Measurements from ENCODE around the gene SLC39A6. TPM values are rescaled to one million over a fixed set of nuclear protein-coding genes. Genes with fewer than 3 reads are reported as not detected.
"Not testable (repeated sequence)": the region's sequence is repeated elsewhere in the genome, so short reads cannot be mapped to it uniquely, and the experiment has no call there.

The SLC39A6 gene
- total and polyA plus RNA-seq, 2 donors (not counting 1 experiment from before 2014, with no cell fraction given): 8.9 to 19.5 TPM

DNA sequence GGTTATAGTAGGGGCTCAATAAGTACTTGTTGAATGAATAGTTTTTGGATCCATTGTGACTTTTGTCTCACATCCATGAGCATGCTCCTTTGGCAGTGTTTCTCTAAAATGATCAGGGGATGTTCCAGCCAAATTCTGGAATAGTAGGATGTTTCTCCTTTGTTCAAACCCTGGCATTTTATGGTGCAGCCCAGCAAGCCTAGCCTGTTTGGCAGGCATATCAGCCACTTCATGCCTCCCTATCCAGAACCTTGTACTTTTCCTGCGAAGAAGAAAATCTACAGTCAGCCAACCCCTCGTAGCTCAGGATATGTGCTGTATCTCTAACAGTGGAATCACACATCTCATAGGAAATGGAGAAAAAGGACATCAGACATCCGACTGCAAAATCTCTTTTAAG lies 34.7 kb downstream of the SLC39A6 start:
- Histone ChIP-seq H2AFZ (ENCODE audit: insufficient read depth, low read depth, low read length, poor library complexity, severe bottlenecking) (no peak overlapping the region), H3K9me3 (ENCODE audit: control extremely low read depth in 1 of 3, control insufficient read depth in 2 of 3, insufficient read depth in 1 of 3, low read length in 2 of 3) (no peaks in the 10 kb centered on the region), H3K27me3 (replicated peaks in 1 of 4; ENCODE audit: control extremely low read depth in 1 of 4, control insufficient read depth in 3 of 4, insufficient read depth in 4 of 4, low read length in 3 of 4) (no peaks in the 10 kb centered on the region), H3K9ac (ENCODE audit: low read length) (no peak overlapping the region), H4K20me1 (ENCODE audit: control insufficient read depth, insufficient read depth, low read length, poor library complexity, severe bottlenecking) (no peaks in the 10 kb centered on the region), H3K79me2 (ENCODE audit: control insufficient read depth, insufficient read depth, low read length) (no peaks in the 10 kb centered on the region), H3K4me2 (replicated peaks; ENCODE audit: low read depth, low read length, poor library complexity, severe bottlenecking) (no peak overlapping the region), H3K4me3 (ENCODE audit: control extremely low read depth in 1 of 5, extremely low read depth in 1 of 5, insufficient read depth in 1 of 5, low read depth in 2 of 5, low read length in 4 of 5) (no peak overlapping the region), H3K36me3 (replicated peaks in 1 of 2; ENCODE audit: control extremely low read depth in 1 of 2, control insufficient read depth in 1 of 2, extremely low read depth in 1 of 2, insufficient read depth in 2 of 2, low read length in 1 of 2) (no peaks in the 10 kb centered on the region), H3K27ac (ENCODE audit: low read length in 2 of 2) (no peak overlapping the region), H3K4me1 (ENCODE audit: control insufficient read depth in 2 of 2, insufficient read depth in 2 of 2, low read length in 2 of 2) (no peaks in the 10 kb centered on the region)
- whole genome bisulfite sequencing (ENCODE audit: insufficient coverage): 80% methylated on average over 1 of the region's 3 CpGs
- ATAC-seq (ENCODE audit: low read depth) (no peak), DNase-seq (no peak)
- intact Hi-C loops (cut with micrococcal nuclease): no loop called here
- no peaks in the 10 kb centered on the region for H3K4me1 Mint-ChIP-seq
- no peak overlapping the region for H3K27ac Mint-ChIP-seq
- H3K9me3 Mint-ChIP-seq (ENCODE audit: insufficient read depth): no peaks in the 10 kb centered on the region
- no peak overlapping the region for H3K4me3 Mint-ChIP-seq
- ChIA-PET CTCF (interaction anchor here (1.0 to 9.1 kb wide), 7 partner anchors 9 to 720 kb away, joined by 3 to 213 read pairs (median 4); no protein-coding TSS in a partner anchor), POLR2A (no interaction called here)
- peaks cover 7% of the 10 kb centered on the region for H3K27me3 Mint-ChIP-seq
- TF ChIP-seq EZH2 (IDR thresholded peaks at IDR 0.05; ENCODE audit: borderline replicate concordance, insufficient read depth, low read depth, low read length, poor library complexity, severe bottlenecking): no peak
- TF ChIP-seq, protein P1, sequence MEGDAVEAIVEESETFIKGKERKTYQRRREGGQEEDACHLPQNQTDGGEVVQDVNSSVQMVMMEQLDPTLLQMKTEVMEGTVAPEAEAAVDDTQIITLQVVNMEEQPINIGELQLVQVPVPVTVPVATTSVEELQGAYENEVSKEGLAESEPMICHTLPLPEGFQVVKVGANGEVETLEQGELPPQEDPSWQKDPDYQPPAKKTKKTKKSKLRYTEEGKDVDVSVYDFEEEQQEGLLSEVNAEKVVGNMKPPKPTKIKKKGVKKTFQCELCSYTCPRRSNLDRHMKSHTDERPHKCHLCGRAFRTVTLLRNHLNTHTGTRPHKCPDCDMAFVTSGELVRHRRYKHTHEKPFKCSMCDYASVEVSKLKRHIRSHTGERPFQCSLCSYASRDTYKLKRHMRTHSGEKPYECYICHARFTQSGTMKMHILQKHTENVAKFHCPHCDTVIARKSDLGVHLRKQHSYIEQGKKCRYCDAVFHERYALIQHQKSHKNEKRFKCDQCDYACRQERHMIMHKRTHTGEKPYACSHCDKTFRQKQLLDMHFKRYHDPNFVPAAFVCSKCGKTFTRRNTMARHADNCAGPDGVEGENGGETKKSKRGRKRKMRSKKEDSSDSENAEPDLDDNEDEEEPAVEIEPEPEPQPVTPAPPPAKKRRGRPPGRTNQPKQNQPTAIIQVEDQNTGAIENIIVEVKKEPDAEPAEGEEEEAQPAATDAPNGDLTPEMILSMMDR (IDR thresholded peaks at IDR 0.05): no peak

- POLR2A ChIA-PET; H3K27ac Mint-ChIP-seq; intact Hi-C loops (cut with micrococcal nuclease): not testable (repeated sequence)
Measured at GRCh38 chr18:36092116-36092515, 37.0 kb downstream of the SLC39A6 start.

More at GRCh38 chr18:36092116-36092515, 37.0 kb downstream of the SLC39A6 start:
- H3K4me1 Mint-ChIP-seq; H3K27ac ChIP-seq (ENCODE audit: low read length in 2 of 2); H3K9me3 ChIP-seq (ENCODE audit: control extremely low read depth in 1 of 3, control insufficient read depth in 2 of 3, insufficient read depth in 1 of 3, low read length in 2 of 3); DNase-seq; H3K4me1 ChIP-seq (ENCODE audit: control insufficient read depth in 2 of 2, insufficient read depth in 2 of 2, low read length in 2 of 2); H3K36me3 ChIP-seq (replicated peaks in 1 of 2; ENCODE audit: control extremely low read depth in 1 of 2, control insufficient read depth in 1 of 2, extremely low read depth in 1 of 2, insufficient read depth in 2 of 2, low read length in 1 of 2); H3K4me3 Mint-ChIP-seq; H3K27me3 ChIP-seq (replicated peaks in 1 of 4; ENCODE audit: control extremely low read depth in 1 of 4, control insufficient read depth in 3 of 4, insufficient read depth in 4 of 4, low read length in 3 of 4); H3K4me2 ChIP-seq (replicated peaks; ENCODE audit: low read depth, low read length, poor library complexity, severe bottlenecking); H3K4me3 ChIP-seq (ENCODE audit: control extremely low read depth in 1 of 5, extremely low read depth in 1 of 5, insufficient read depth in 1 of 5, low read depth in 2 of 5, low read length in 4 of 5); H3K9ac ChIP-seq (ENCODE audit: low read length); H3K27me3 Mint-ChIP-seq; H4K20me1 ChIP-seq (ENCODE audit: control insufficient read depth, insufficient read depth, low read length, poor library complexity, severe bottlenecking); ATAC-seq (ENCODE audit: low read depth); H2AFZ ChIP-seq (ENCODE audit: insufficient read depth, low read depth, low read length, poor library complexity, severe bottlenecking); H3K9me3 Mint-ChIP-seq (ENCODE audit: insufficient read depth); H3K79me2 ChIP-seq (ENCODE audit: control insufficient read depth, insufficient read depth, low read length): not testable (repeated sequence)
- 95% methylated on average over 4 of the region's 5 CpGs for WGBS (ENCODE audit: insufficient coverage)
- CTCF ChIA-PET: interaction anchor here (0.7 to 9.1 kb wide), 2 partner anchors 120 to 191 kb away, joined by 6 to 213 read pairs; no protein-coding TSS in a partner anchor

All from B cell (primary cell).